ENCODE results near the gene FBL.
"Not testable (repeated sequence)": the region's sequence is repeated elsewhere in the genome, so short reads cannot be mapped to it uniquely, and the experiment has no call there.

FBL gene

GRCh38 chr19:39817888-39818561 is 28.2 kb downstream of the FBL start:
- no peak for DNase-seq (ENCODE audit: low spot score)
- TF ChIP-seq CTCF (IDR thresholded peaks at IDR 0.05; ENCODE audit: extremely low read depth, missing control alignments) = no peak

GRCh38 chr19:39816287-39817048 is 29.7 kb downstream of the FBL start:
- TF ChIP-seq CTCF (IDR thresholded peaks at IDR 0.05; ENCODE audit: extremely low read depth, missing control alignments) = no peak
- no peak for DNase-seq (ENCODE audit: low spot score)

- no peak for DNase-seq (ENCODE audit: low spot score)
- no peak for TF ChIP-seq CTCF (IDR thresholded peaks at IDR 0.05; ENCODE audit: extremely low read depth, missing control alignments)
Measured at GRCh38 chr19:39814595-39814994, 31.6 kb downstream of the FBL start.

- not testable (repeated sequence) for DNase-seq (ENCODE audit: low spot score)
Measured at GRCh38 chr19:39814111-39814510, 32.1 kb downstream of the FBL start.

- no peak for DNase-seq (ENCODE audit: low spot score)
Measured at GRCh38 chr19:39813264-39813993, 32.8 kb downstream of the FBL start.

GRCh38 chr19:39811064-39811463 is 35.1 kb downstream of the FBL start:
- DNase-seq (ENCODE audit: low spot score) = no peak
- no peak for TF ChIP-seq CTCF (IDR thresholded peaks at IDR 0.05; ENCODE audit: extremely low read depth, missing control alignments)

More at GRCh38 chr19:39813264-39813993, 32.8 kb downstream of the FBL start:
- TF ChIP-seq CTCF (IDR thresholded peaks at IDR 0.05; ENCODE audit: extremely low read depth, missing control alignments) = no peak

GRCh38 chr19:39810424-39810823 is 35.8 kb downstream of the FBL start:
- TF ChIP-seq CTCF (IDR thresholded peaks at IDR 0.05; ENCODE audit: extremely low read depth, missing control alignments) = no peak
- DNase-seq (ENCODE audit: low spot score) = no peak
